Measurements from ENCODE around the gene MAST2.

GRCh38 chr1:46056325-46056724 lies 252.9 kb downstream of the MAST2 start:
- no peak for TF ChIP-seq CTCF (conservative IDR thresholded peaks at IDR 0.05; ENCODE audit: low read depth, low read length)
- no peak for TF ChIP-seq EZH2 (IDR thresholded peaks at IDR 0.05; ENCODE audit: borderline replicate concordance, low read depth, low read length, poor library complexity, severe bottlenecking)

Data from A673 (cell line).